ENCODE data around the gene IARS2.
"Not testable (repeated sequence)": the region's sequence is repeated elsewhere in the genome, so short reads cannot be mapped to it uniquely, and the experiment has no call there.

DNA sequence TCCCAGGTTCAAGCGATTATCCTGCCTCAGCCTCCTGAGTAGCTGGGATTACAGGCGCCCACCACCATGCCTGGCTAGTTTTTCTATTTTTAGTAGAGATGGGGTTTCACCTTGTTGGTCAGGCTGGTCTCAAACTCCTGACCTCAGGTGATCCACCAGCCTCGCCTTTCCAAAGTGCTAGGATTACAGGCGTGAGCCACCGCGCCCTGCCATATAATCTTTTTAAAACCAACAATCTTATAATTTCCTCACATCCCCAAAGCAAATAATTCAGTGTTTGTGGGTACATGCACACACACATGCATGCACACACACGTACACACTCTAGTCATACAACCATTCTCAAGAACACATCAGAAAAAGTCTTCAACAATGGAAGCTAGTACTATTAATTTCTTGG lies 64.6 kb downstream of the IARS2 start:
- not testable (repeated sequence) for TF ChIP-seq EZH2phosphoT487 (IDR thresholded peaks at IDR 0.05; ENCODE audit: low read depth)
- TF ChIP-seq, protein P1, sequence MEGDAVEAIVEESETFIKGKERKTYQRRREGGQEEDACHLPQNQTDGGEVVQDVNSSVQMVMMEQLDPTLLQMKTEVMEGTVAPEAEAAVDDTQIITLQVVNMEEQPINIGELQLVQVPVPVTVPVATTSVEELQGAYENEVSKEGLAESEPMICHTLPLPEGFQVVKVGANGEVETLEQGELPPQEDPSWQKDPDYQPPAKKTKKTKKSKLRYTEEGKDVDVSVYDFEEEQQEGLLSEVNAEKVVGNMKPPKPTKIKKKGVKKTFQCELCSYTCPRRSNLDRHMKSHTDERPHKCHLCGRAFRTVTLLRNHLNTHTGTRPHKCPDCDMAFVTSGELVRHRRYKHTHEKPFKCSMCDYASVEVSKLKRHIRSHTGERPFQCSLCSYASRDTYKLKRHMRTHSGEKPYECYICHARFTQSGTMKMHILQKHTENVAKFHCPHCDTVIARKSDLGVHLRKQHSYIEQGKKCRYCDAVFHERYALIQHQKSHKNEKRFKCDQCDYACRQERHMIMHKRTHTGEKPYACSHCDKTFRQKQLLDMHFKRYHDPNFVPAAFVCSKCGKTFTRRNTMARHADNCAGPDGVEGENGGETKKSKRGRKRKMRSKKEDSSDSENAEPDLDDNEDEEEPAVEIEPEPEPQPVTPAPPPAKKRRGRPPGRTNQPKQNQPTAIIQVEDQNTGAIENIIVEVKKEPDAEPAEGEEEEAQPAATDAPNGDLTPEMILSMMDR (IDR thresholded peaks at IDR 0.05; ENCODE audit: low read depth, low read length), result not testable (repeated sequence)
